ENCODE measurements around the gene ICOSLG. TPM values are rescaled to one million over a fixed set of nuclear protein-coding genes. Genes with fewer than 3 reads are reported as not detected.
"Not testable (repeated sequence)": the region's sequence is repeated elsewhere in the genome, so short reads cannot be mapped to it uniquely, and the experiment has no call there.

Gene ICOSLG
- polyA plus RNA-seq, 2 donors: 2.6 to 3.7 TPM

DNA sequence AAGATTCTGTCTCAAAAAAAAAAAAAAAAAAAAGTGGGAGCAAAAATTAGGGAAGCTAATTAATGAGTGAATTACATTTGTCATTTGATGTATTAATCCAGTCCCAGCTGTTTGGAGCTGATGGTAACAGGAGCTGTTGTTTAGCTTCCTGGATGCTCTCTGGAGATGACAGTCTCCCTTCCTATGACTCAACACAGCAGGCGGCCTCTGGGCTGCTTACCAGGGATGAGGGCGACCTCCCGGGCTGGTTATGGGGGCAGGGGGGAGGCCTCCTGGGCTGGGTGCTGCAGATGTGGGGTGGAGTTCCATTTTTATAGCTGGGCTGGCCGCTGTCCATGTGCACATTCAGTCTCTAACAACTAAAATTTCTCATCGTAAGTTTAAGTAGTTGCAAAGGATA, 47.6 kb downstream of the ICOSLG start:
- H3K9me3 ChIP-seq (ENCODE audit: control insufficient read depth in 2 of 2, insufficient read depth in 1 of 2, low read depth in 1 of 2, low read length in 1 of 2); H3K27me3 ChIP-seq (ENCODE audit: control insufficient read depth in 1 of 2, insufficient read depth in 2 of 2, low read length in 2 of 2); H3K4me3 ChIP-seq (ENCODE audit: low read depth in 1 of 2, low read length in 2 of 2); H3K4me1 ChIP-seq (ENCODE audit: control insufficient read depth in 2 of 2, insufficient read depth in 2 of 2, low read length in 1 of 2); H3K36me3 ChIP-seq (ENCODE audit: control insufficient read depth in 2 of 2, insufficient read depth in 2 of 2, low read length in 1 of 2); H3K27ac ChIP-seq (ENCODE audit: low read depth in 2 of 2, low read length in 1 of 2): not testable (repeated sequence)
- WGBS, 2 donors: 47% methylated on average over 1 of the region's 5 CpGs; no CpG with 5 or more reads in 1 of the 2 donors

DNA sequence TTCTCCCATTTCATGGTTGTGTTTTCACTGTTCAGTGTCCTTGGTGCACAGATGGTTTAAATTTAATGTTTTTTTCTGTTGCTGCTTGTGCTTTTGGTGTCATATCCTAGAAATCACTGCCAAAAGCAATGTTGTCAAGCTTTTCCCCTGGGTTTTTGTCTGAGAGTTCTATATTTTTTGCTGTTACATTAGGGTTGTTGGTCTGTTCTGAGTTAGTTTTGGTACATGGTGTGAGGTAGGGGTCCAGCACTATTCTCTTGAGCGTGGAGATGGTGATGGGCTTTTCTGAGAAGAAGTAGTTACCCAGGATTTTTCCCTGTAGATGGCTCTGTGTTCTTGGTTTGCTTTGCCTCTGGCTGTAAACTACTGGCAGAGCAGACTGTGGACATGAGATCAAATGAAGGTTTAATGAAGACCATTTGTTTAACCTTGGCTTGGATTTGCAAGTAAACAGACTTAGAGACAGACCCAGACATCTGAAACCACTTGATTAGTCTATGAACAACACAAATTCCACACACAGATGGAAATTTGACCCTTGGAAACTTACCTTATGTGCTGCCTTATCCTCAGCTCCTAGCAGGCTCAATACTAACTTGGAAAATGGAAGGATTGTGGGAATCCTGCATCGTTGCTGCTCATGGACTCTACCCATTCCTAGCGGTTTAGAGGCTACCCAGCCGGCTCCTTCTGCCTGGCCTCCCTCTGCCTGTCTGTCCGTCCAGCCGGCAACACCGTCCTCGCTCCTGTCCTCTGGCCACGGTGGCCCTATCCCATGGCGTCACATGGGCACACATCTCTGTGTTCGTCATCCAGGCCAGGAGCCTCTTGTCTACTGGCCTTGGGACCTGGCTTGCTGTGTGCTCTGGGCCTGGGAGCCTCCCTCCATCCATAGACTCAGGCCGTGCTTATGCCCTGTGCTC, 50.1 kb downstream of the ICOSLG start:
- not testable (repeated sequence) for H3K4me3 ChIP-seq (ENCODE audit: low read depth in 1 of 2, low read length in 2 of 2); H3K4me1 ChIP-seq (ENCODE audit: control insufficient read depth in 2 of 2, insufficient read depth in 2 of 2, low read length in 1 of 2); H3K36me3 ChIP-seq (ENCODE audit: control insufficient read depth in 2 of 2, insufficient read depth in 2 of 2, low read length in 1 of 2); H3K27me3 ChIP-seq (ENCODE audit: control insufficient read depth in 1 of 2, insufficient read depth in 2 of 2, low read length in 2 of 2); H3K27ac ChIP-seq (ENCODE audit: low read depth in 2 of 2, low read length in 1 of 2); H3K9me3 ChIP-seq (ENCODE audit: control insufficient read depth in 2 of 2, insufficient read depth in 1 of 2, low read depth in 1 of 2, low read length in 1 of 2)
- 85 to 91% methylated on average over 6 to 12 of the region's 12 CpGs for WGBS, 2 donors

DNA sequence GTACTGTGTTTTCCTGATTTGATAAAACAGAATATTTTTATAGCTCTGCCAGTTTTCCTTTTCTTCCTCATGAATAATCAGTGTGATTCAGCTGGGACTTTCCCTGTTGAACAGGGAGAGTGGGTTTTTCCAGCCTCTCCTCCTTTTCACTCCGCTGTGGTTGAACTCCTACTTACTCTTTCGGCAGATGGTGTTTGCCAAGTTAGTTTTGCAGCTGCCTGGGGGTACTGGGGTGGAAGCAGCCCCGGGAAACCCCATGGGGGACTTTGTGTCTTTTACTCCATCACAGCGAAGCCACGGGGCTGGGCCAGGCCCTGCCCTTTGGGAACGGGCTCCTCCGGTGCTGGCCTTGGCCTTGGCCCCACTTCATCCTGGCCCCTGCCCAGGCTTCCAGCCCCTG, 55.9 kb downstream of the ICOSLG start:
- H3K4me3 ChIP-seq (ENCODE audit: low read depth in 1 of 2, low read length in 2 of 2); H3K4me1 ChIP-seq (ENCODE audit: control insufficient read depth in 2 of 2, insufficient read depth in 2 of 2, low read length in 1 of 2); H3K27ac ChIP-seq (ENCODE audit: low read depth in 2 of 2, low read length in 1 of 2); H3K36me3 ChIP-seq (ENCODE audit: control insufficient read depth in 2 of 2, insufficient read depth in 2 of 2, low read length in 1 of 2); H3K9me3 ChIP-seq (ENCODE audit: control insufficient read depth in 2 of 2, insufficient read depth in 1 of 2, low read depth in 1 of 2, low read length in 1 of 2); H3K27me3 ChIP-seq (ENCODE audit: control insufficient read depth in 1 of 2, insufficient read depth in 2 of 2, low read length in 2 of 2): not testable (repeated sequence)
- no CpG with 5 or more reads among the region's 7 CpGs for WGBS, 2 donors

DNA sequence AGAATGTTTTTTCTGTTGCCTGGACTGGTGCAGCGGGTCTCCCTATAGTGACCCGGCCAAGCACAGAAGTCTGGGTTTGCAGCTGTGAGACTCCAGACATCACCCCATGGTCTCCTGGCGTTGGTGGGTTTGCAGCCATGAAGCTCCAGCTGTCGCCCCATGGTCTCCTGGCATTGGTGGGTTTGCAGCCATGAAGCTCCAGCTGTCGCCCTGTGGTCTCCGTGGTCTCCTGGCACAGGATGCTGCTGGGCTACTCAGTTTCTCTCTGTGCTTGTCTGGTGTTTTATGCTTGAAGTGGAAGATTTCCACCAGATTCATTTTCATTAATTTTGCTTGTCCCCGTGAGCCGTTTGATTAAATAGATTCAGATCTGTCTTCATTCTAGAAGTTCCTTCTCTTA, 58.5 kb downstream of the ICOSLG start:
- H3K36me3 ChIP-seq (ENCODE audit: control insufficient read depth in 2 of 2, insufficient read depth in 2 of 2, low read length in 1 of 2); H3K9me3 ChIP-seq (ENCODE audit: control insufficient read depth in 2 of 2, insufficient read depth in 1 of 2, low read depth in 1 of 2, low read length in 1 of 2); H3K27ac ChIP-seq (ENCODE audit: low read depth in 2 of 2, low read length in 1 of 2); H3K4me3 ChIP-seq (ENCODE audit: low read depth in 1 of 2, low read length in 2 of 2); H3K4me1 ChIP-seq (ENCODE audit: control insufficient read depth in 2 of 2, insufficient read depth in 2 of 2, low read length in 1 of 2); H3K27me3 ChIP-seq (ENCODE audit: control insufficient read depth in 1 of 2, insufficient read depth in 2 of 2, low read length in 2 of 2): not testable (repeated sequence)
- no CpG with 5 or more reads among the region's 8 CpGs for WGBS, 2 donors

GRCh38 chr21:44181506-44181905, 59.2 kb downstream of the ICOSLG start:
- not testable (repeated sequence) for H3K9me3 ChIP-seq (ENCODE audit: control insufficient read depth in 2 of 2, insufficient read depth in 1 of 2, low read depth in 1 of 2, low read length in 1 of 2); H3K4me1 ChIP-seq (ENCODE audit: control insufficient read depth in 2 of 2, insufficient read depth in 2 of 2, low read length in 1 of 2); H3K4me3 ChIP-seq (ENCODE audit: low read depth in 1 of 2, low read length in 2 of 2); H3K27ac ChIP-seq (ENCODE audit: low read depth in 2 of 2, low read length in 1 of 2); H3K36me3 ChIP-seq (ENCODE audit: control insufficient read depth in 2 of 2, insufficient read depth in 2 of 2, low read length in 1 of 2); H3K27me3 ChIP-seq (ENCODE audit: control insufficient read depth in 1 of 2, insufficient read depth in 2 of 2, low read length in 2 of 2)
- no CpG with 5 or more reads among the region's 4 CpGs for WGBS, 2 donors

GRCh38 chr21:44176127-44176526, 64.6 kb downstream of the ICOSLG start:
- H3K36me3 ChIP-seq (ENCODE audit: control insufficient read depth in 2 of 2, insufficient read depth in 2 of 2, low read length in 1 of 2); H3K27ac ChIP-seq (ENCODE audit: low read depth in 2 of 2, low read length in 1 of 2); H3K4me1 ChIP-seq (ENCODE audit: control insufficient read depth in 2 of 2, insufficient read depth in 2 of 2, low read length in 1 of 2); H3K9me3 ChIP-seq (ENCODE audit: control insufficient read depth in 2 of 2, insufficient read depth in 1 of 2, low read depth in 1 of 2, low read length in 1 of 2); H3K27me3 ChIP-seq (ENCODE audit: control insufficient read depth in 1 of 2, insufficient read depth in 2 of 2, low read length in 2 of 2); H3K4me3 ChIP-seq (ENCODE audit: low read depth in 1 of 2, low read length in 2 of 2): not testable (repeated sequence)
- WGBS, 2 donors: no CpG with 5 or more reads among the region's 14 CpGs

GRCh38 chr21:44175189-44175588, 65.6 kb downstream of the ICOSLG start:
- not testable (repeated sequence) for H3K36me3 ChIP-seq (ENCODE audit: control insufficient read depth in 2 of 2, insufficient read depth in 2 of 2, low read length in 1 of 2); H3K27ac ChIP-seq (ENCODE audit: low read depth in 2 of 2, low read length in 1 of 2); H3K9me3 ChIP-seq (ENCODE audit: control insufficient read depth in 2 of 2, insufficient read depth in 1 of 2, low read depth in 1 of 2, low read length in 1 of 2); H3K4me3 ChIP-seq (ENCODE audit: low read depth in 1 of 2, low read length in 2 of 2); H3K27me3 ChIP-seq (ENCODE audit: control insufficient read depth in 1 of 2, insufficient read depth in 2 of 2, low read length in 2 of 2); H3K4me1 ChIP-seq (ENCODE audit: control insufficient read depth in 2 of 2, insufficient read depth in 2 of 2, low read length in 1 of 2)
- WGBS, 2 donors: no CpG with 5 or more reads among the region's 17 CpGs

Other genes with a start within 250 kb of the ICOSLG start
- 1 to 10 TPM; 6.8 to 7.7 TPM for gene TRAPPC10, start 228.6 kb downstream of the ICOSLG start, polyA plus RNA-seq
- gene PWP2, start 133.5 kb downstream of the ICOSLG start, polyA plus RNA-seq: 1 to 10 TPM; 2.2 to 3.2 TPM
- 1 to 10 TPM; 4.8 to 7.5 TPM for gene GATD3, start 107.3 kb downstream of the ICOSLG start, polyA plus RNA-seq
- gene DNMT3L, start 21.0 kb upstream of the ICOSLG start, polyA plus RNA-seq: not detected
- gene AIRE, start 44.9 kb upstream of the ICOSLG start, polyA plus RNA-seq: under 1 TPM; 0.01 to 0.06 TPM
- 10 to 100 TPM; 85.7 to 96.4 TPM for gene PFKL, start 59.1 kb upstream of the ICOSLG start, polyA plus RNA-seq
- 10 to 100 TPM; 13.9 to 19.1 TPM for gene CFAP410, start 98.4 kb upstream of the ICOSLG start, polyA plus RNA-seq
- gene TRPM2, start 112.7 kb upstream of the ICOSLG start, polyA plus RNA-seq: 1 to 10 TPM; 1.2 to 1.7 TPM
- gene LRRC3, start 214.6 kb upstream of the ICOSLG start, polyA plus RNA-seq: under 1 TPM; 0.63 to 0.93 TPM

Measured in esophagus (tissue), 2 donors.